ACC112 (cell line): ENCODE measurements around the gene OLFML2A.
"Not testable (repeated sequence)": the region's sequence is repeated elsewhere in the genome, so short reads cannot be mapped to it uniquely, and the experiment has no call there.

Experiments used
- H2AFZ ChIP-seq: fragments of 200-600 bp; sonication (generic); one replicate; pipeline ENCODE4 v1.6.0; 2017; ENCODE audit warnings: antibody characterized with exemption, low read length; ENCODE audit not compliant: unreplicated experiment
- H3K27ac ChIP-seq: fragments of 200-600 bp; sonication (generic); 2 replicates; pipeline ENCODE4 v1.5.1; 2014; ENCODE audit warnings: low read depth, mild to moderate bottlenecking, antibody characterized with exemption, low read length, moderate library complexity
- H3K27me3 ChIP-seq: fragments of 200-600 bp; sonication (generic); 2 replicates; pipeline ENCODE4 v1.6.1; 2014; ENCODE audit warnings: mild to moderate bottlenecking, antibody characterized with exemption, low read length, moderate library complexity, mixed read lengths; ENCODE audit not compliant: insufficient read depth
- H3K36me3 ChIP-seq: fragments of 200-600 bp; sonication (generic); 2 replicates; pipeline ENCODE4 v1.6.1; 2016; ENCODE audit warnings: mild to moderate bottlenecking, antibody characterized with exemption, low read length, moderate library complexity, mixed read lengths; ENCODE audit not compliant: insufficient read depth
- H3K4me1 ChIP-seq: fragments of 200-600 bp; sonication (generic); one replicate; pipeline ENCODE4 v1.6.1; 2016; ENCODE audit warnings: low read length, mixed read lengths; ENCODE audit not compliant: insufficient read depth, unreplicated experiment, control insufficient read depth
- H3K4me3 ChIP-seq: fragments of 200-600 bp; sonication (generic); 2 replicates; pipeline ENCODE4 v1.5.1; 2014; ENCODE audit warnings: mild to moderate bottlenecking, low read depth, low read length
- H3K79me2 ChIP-seq: fragments of 200-600 bp; sonication (generic); one replicate; pipeline ENCODE4 v1.6.0; 2016; ENCODE audit warnings: low read length; ENCODE audit not compliant: control insufficient read depth, unreplicated experiment, insufficient read depth

Gene OLFML2A

DNA sequence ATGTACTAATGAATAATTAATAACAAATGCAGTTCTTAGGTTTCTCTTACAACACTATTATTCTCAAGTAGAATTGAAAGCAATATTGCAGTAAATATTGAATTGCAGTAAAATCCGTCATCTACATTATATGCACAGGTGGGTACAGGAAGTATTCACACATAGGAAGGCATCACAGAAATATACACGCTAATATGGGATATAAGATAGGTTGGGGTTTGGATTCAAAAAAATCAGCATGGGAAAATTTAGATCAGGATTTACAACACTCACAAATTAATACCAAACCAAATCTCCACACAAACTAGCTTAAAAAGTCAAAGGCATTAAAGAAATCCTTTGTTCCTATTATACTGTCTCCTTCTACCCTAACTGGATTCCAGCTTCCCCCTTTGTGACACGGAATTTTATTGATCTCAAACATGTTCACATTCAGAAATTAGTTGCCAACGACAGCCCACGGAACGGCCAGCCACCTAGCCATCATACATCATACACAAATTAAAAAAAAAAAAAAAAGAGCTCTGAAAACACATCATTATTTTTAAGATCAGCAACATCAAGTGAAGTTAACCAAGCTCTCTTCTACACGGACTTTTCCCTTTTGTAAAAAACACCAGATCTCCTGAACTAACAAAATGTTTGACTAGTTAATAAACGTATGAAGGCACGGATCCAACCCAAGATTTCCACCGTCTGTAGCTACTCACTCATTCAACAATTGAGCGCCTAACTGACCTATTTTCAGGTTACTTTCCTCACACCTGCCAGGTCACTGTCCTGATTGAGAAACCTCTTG lies 8.0 kb upstream of the OLFML2A start:
- peaks cover 69% of the 10 kb centered on the region for H3K27me3 ChIP-seq
- no peak overlapping the region for H2AFZ ChIP-seq
- no peaks in the 10 kb centered on the region for H3K4me1 ChIP-seq
- no peaks in the 10 kb centered on the region for H3K36me3 ChIP-seq
- 0 out of 2 replicates have a peak overlapping the region, but pooled peaks have one; percentile 82 for H3K4me3 ChIP-seq
- no peaks in the 10 kb centered on the region for H3K79me2 ChIP-seq
- H3K27ac ChIP-seq: no peak overlapping the region

DNA sequence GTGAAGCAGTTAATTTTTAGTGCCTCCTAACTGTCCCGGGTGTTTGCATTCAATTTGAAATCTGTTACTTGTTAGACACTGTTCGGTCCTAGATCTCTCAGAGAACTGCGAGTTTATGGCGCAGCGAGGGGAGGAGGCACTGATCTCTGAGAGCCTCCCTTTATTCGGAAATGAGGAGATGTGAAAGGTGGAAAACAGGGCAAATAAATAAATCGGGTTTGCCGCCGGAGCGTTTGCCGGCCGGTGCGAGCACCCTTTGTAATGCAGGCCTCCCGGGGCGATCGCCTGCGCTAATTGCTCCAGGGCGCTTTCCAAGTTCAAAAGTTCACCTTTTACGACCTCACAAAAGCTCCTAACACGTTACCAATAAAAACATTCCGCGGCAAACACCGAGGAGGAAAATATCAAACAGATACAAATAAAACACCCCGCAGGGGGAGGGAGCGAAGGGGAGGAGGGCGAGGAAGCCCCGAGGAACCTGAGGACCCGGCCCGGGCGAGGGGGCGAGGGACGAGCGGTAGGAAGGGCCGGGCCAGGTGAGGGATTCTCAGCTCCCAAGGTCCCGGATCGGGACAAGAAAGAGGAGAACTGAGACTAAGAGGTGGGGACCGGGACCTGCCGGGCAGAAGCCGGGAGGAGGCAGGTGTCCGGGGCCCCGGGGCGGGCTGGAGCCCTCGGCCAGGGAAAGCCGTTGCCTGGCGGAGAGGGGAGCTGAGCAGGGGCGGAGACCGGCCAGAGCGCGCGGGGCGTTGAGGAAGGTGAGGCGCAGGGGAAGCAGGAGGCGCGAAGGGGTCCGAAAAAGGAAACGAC lies 7.2 kb upstream of the OLFML2A start:
- Histone ChIP-seq H2AFZ (no peak overlapping the region), H3K4me1 (no peaks in the 10 kb centered on the region), H3K79me2 (no peaks in the 10 kb centered on the region), H3K4me3 (peak overlapping the region; percentile 82), H3K36me3 (no peaks in the 10 kb centered on the region), H3K27ac (no peak overlapping the region), H3K27me3 (peaks cover 64% of the 10 kb centered on the region)

DNA sequence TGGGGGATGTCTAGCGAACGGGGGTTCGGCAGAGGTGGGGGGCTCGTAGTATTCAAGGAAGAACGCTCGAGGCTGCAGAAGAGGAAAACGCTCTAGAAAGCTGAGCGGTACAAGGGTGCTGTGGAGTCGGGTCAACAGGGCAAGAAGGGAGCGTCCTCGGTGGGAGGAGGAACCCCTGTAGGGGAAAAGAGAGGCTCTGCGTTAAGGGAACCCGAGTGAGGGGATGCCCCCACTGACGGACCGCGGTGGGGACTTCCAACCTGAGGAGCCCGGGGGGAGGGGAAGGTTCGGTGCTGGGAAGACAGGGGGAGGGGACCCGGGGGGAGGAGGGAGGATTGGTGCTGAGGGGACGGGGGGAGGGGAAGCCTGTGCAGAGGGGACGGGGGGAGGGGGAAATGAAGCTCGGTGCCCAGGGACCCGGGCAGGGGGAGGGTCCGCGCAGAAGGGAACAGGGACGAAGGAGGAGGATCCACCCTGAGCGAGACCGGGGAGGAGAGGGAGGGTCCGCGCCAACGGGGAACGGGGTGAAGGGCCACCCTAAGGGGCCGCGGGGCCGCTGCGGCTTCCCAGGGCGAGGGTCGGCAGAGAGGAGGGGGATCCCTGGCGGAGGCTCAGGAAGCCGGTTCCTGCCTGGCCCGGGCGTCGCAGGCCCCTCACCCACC lies 6.4 kb upstream of the OLFML2A start:
- Histone ChIP-seq H3K79me2 (no peaks in the 10 kb centered on the region), H3K4me3 (peak overlapping the region; percentile 82), H2AFZ (peak overlapping the region; percentile 89), H3K27ac (no peak overlapping the region), H3K27me3 (peaks cover 59% of the 10 kb centered on the region), H3K36me3 (no peaks in the 10 kb centered on the region), H3K4me1 (no peaks in the 10 kb centered on the region)

DNA sequence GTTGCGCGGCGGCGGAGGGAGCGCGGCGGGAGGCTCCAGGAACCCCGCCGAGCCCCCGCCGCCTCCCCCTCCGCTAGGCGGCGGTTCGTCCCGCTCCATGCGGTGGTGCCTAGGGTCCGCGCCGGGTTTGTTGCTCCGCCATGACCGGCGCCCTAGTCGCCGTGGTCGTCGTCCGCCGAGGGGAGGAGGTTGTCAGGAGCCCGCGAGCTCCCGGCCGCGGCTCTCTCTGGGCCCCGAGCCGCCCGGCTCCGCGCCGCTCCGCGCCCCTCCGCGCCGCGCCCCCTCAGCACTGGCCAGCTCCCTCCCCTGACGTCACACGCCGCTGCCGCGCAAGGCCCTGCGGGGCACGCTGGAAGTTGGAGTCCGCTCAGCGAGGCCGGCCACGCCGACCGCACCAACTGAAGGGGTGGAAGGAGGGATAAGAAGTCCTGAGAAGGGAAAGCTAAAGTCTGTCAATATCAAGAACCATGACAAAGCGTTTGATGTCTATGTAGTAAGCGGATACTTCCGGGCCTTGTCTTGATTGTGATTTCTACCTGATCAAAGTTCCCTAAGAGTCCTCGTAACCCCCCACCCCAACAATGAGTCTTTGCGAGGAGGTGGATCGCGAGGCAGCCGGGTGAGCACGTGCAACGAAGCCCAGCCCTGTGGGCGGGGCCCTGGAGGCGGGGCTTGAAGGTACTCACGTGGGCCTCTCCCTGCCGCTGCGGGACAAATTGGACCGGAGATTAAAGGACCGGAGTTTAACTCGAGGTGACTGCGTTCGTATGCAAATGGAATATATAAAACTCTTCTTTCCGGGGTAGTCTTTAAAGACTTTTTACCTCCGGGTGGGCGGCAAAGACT lies 5.7 kb upstream of the OLFML2A start, which contains the start of gene NR6A1:
TSS of gene NR6A1 (minus strand) at position 291 of the 846 bp plus-strand sequence.
- Histone ChIP-seq H3K4me3 (peak within 1 kb of the TSS; percentile 82), H3K27ac (peak within 1 kb of the TSS; percentile 14; the same call in 1 of the 2 replicates), H2AFZ (peak within 1 kb of the TSS; percentile 89), H3K36me3 (no peaks in the 10 kb centered on the region), H3K4me1 (no peaks in the 10 kb centered on the region), H3K79me2 (no peaks in the 10 kb centered on the region), H3K27me3 (peaks cover 58% of the 10 kb centered on the region)

DNA sequence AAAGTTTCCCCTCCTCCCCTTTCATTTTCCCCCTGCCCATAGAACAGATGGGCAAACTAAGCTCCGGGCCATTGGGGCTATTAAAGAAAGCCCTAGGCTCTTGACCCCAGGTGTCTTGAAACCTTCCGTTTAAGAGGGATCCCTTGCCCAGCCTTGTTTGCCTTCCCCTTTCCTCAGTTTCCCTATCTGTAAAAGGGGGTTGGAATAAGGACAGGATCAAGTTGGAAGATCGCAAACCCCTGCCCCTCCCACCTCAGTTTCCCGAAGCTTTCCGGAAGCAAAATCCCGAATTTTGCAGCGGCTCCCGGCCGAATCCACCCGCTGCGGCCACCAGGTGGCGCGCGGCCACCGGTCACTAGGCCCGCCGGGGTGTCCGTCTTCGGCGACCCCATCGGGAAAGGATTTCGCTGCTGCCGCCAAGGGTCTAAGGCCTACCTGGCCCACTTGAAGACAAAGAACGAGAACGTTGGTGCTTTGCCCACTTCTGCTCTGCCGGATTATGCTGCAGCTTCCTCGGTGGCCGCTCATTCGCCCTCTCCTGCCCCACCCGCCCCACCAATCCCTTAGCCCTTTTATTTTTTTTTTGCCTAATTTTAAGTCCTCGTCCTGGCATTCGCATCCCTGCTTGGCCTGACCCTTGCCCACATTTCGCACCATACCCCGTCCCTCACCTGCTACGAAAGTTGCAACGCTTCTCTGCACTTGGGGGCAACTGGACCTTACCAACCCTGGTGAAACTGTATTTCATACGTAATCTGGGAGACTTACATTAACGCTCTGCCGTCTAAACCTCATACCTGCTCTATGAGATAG lies 4.9 kb upstream of the OLFML2A start:
- Histone ChIP-seq H3K27ac (no peak overlapping the region), H3K4me1 (no peaks in the 10 kb centered on the region), H3K36me3 (no peaks in the 10 kb centered on the region), H3K27me3 (peaks cover 56% of the 10 kb centered on the region), H2AFZ (peak overlapping the region; percentile 65), H3K79me2 (no peaks in the 10 kb centered on the region), H3K4me3 (peak overlapping the region; percentile 82)

DNA sequence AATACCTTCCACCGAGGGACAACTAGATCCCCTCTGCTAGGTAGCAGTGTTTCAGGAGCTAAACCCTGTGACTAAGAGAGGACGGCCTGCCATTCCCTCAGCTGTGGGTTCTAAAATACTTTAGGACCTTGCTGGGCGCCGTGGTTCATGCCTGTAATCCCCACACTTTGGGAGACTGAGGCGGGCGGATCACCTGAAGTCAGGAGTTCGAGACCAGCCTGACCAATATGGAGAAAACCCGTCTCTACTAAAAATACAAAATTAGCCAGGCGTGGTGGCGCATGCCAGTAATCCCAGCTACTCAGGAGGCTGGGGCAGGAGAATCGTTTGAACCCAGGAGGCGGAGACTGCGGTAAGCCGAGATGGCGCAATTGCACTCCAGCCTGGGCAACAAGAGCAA lies 4.1 kb upstream of the OLFML2A start:
- H3K4me3 ChIP-seq: not testable (repeated sequence)

DNA sequence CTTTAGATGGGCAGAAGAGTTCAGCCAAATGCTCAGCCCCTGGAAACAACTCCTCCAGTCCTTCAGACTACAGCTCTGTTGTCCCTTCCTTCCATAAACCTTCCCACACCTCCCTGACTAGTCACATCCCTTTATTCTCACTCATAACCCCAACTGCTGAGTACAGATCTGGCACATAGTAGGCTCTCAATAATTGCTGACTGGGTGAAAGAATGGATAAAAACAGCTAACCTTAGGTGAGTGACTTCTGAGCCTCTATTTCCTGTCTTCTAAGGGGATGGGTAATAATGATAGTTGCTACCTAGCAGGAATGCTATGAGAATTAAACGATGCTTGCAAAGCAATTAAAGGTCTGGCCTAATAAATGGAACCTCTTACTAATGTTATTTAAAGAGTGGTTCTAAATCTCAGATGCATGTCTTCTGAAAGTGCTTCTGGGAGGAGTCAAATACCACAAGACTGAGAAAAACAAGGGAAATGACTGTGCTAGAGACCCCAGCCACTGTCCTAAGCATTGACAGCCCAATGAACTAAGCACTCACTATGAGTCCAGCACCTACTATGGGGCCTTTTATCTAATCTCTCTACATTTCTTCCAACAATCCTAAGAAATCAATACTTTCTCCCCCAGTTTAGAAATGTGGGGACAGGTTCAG lies 3.3 kb upstream of the OLFML2A start:
- Histone ChIP-seq H3K36me3 (no peaks in the 10 kb centered on the region), H3K27me3 (peaks cover 44% of the 10 kb centered on the region)

More for the DNA sequence above, 4.1 kb upstream of the OLFML2A start:
- not testable (repeated sequence) for H3K36me3 ChIP-seq, H3K27ac ChIP-seq, H3K79me2 ChIP-seq, H3K4me1 ChIP-seq, H2AFZ ChIP-seq
- peaks cover 52% of the 10 kb centered on the region for H3K27me3 ChIP-seq

DNA sequence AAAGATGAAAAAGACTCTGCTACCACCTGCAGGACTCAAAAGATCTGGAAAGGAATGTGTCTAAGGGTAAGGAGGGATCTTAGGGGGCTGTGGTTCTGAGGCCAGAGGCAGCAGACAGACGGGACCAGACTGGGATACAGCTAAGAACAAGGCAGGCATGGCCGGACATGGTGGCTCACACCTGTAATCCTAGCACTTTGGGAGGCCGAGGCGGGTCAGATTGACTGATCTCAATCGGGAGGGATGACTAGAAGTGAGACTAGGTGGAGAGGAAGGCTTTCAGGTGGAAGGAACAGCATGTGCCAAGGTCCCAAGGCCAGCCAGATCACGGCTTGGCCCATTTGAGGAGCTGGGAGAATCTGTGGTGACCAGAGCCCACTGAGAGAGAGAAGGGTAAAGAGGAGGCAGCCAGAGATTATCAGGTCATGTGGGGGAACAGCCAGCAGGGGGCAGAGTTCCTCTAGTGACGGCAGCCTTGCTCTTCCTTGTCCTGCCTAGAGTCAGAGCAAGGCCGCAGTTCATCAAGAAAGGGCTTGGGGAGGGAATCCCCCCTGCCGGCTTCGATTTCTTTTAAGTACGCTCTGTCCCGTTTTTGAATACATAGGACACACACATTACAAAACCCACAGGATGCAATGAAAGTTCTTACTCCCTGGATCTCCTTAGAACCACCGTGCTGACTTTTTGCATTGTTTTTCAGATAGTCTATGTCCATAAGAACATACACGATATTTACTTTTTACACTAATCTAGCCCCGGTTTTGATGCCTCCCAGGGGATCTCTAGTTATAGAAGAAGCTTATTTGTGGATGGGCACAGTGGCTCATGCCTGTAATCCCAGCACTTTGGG lies 2.6 kb upstream of the OLFML2A start:
- no peak overlapping the region for H2AFZ ChIP-seq
- H3K79me2 ChIP-seq: no peaks in the 10 kb centered on the region
- H3K4me1 ChIP-seq: peaks cover 7% of the 10 kb centered on the region
- no peaks in the 10 kb centered on the region for H3K36me3 ChIP-seq
- no peak overlapping the region for H3K27ac ChIP-seq
- H3K4me3 ChIP-seq: no peak overlapping the region
- H3K27me3 ChIP-seq: peaks cover 37% of the 10 kb centered on the region

More for the DNA sequence above, 3.3 kb upstream of the OLFML2A start:
- Histone ChIP-seq H3K79me2 (no peaks in the 10 kb centered on the region), H3K4me3 (no peak overlapping the region), H3K4me1 (no peaks in the 10 kb centered on the region), H2AFZ (no peak overlapping the region), H3K27ac (no peak overlapping the region)
